SK-N-SH treated with all-trans-retinoic acid at 6 μM for 48 hours (cell line): ENCODE results near the gene NXPH2.

ENCODE experiments used
- PATZ1 ChIP-seq: fragments of 250-450 bp; sonication (Bioruptor Pico); IDR thresholded peaks from 2 replicates; pipeline ENCODE4 v1.8.0; 2020; ENCODE audit warnings: mild to moderate bottlenecking, moderate library complexity, borderline replicate concordance
- RARB ChIP-seq: fragments of 250-450 bp; sonication (Bioruptor Pico); IDR thresholded peaks from 2 replicates; pipeline ENCODE4 v1.8.0; 2021; ENCODE audit warnings: mild to moderate bottlenecking, moderate library complexity

GRCh38 chr2:138742441-138743057 is 37.6 kb downstream of the NXPH2 start:
- TF ChIP-seq PATZ1 (CRISPR knock-in tag) (no peak), RARB (CRISPR knock-in tag) (no peak)
